NCI-H526 treated with DMSO at 0.1 percent for 48 hours (cell line): Measurements from ENCODE around the gene PLEKHN1.
A peak's percentile ranks its signal among the peaks of the same experiment; 100 is the strongest.

ENCODE experiments used
- DNase-seq: peaks from one replicate; lab custom pipeline; 2025; lab: John Stamatoyannopoulos, UW

PLEKHN1 gene

DNA sequence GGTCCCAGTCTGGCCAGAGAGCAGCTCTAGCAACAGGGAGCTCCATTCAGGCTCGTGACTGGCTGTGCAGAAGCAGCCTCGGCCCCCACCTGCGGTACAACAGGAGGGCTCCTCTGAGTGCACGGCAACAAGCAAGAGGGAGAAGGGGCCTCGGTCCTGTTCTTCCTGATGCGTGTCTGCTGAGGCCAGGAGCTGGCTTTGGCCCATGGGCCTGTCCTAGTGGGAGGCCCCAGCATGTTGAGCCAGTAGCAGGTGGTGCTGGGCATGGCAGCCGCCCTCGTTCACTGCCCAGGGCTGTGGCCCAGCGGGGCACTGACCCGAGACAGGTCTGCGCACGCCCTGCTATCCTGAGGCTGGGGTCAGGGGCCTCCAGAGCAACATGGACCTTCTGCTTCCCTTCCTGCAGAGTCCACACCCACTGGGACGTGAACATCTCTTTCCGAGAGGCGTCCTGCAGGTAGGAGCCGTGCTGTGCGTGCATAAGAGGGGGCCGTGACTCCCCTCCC, 35.6 kb upstream of the PLEKHN1 start:
- DNase-seq: no peak

GRCh38 chr1:931380-932172, 34.7 kb upstream of the PLEKHN1 start:
- DNase-seq: no peak

DNA sequence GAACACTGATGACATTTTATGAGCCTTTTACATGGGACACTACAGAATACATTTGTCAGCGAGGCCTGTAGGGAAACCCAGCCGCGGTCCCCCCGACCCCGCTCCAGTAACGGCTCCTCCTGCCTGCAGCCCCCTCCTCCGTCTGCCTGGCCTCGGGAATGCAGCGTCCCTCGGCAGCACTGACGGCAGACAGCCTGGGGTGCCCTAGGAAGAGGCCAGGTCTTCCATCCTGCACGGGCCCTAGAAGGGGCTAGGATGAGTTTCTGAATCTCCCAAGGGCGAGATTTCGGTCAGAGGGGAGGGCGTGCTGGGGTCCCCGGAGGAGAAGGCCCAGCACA, 34.1 kb upstream of the PLEKHN1 start:
- DNase-seq: no peak

- DNase-seq: no peak
Observed at GRCh38 chr1:932776-933602, 33.3 kb upstream of the PLEKHN1 start.

- no peak for DNase-seq
Observed at GRCh38 chr1:933603-933940, 32.7 kb upstream of the PLEKHN1 start.

DNA sequence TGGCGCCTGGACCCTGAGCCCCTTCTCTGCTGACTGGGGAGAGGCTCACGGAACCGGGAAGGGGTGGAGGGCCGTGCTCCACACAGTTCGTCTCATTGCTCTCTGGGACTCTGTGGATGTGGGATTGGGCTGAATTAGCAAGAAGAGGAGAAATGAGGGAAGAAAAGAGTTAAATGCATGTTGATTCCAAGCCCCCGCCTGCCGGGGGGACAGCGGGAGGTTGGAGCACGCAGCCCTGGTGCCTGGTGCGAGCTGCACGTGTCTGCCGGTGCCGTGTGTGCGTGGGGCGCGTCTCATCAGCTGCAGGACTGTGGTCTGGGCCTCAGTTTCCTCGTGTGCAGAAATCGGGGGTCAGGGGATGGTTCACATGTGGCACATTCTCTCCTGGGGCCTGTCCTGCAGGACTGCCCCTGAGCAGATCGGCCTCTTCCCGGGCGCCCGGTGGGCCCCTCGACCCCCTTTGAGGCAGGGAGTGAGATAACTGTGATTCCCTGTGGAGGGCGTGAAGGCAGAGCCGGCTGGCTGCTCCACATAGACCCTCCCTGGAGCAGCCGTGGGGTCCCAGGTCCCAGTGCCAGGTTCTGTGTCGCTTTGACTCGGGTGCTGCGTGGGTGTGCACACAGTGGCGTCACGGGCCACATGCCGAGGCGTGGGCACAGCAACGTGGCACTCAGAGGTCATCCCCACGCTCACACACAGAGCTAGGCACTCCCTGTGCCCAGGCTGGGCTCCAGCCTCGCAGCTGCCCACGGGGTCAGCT, 31.1 kb upstream of the PLEKHN1 start:
- no peak for DNase-seq

DNA sequence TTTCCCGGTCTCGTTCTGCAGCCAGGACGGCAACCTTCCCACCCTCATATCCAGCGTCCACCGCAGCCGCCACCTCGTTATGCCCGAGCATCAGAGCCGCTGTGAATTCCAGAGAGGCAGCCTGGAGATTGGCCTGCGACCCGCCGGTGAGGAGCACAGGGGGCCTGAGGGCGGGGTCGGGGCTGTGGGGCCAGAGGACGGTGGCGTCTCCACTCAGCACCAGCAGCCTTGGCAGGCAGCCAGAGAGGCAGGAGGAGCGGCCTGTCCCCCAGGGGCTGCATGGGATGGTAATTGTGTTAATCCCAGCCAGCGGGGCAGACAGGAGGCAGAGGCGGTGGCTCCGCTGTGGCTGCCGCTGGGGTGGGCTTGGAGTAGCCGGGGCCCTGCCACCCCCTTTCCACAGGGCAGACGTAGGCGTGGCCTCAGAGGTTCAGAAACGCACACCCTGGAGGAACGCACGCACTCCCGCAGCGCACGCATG, 30.5 kb upstream of the PLEKHN1 start:
- peak; percentile 24 for DNase-seq

DNA sequence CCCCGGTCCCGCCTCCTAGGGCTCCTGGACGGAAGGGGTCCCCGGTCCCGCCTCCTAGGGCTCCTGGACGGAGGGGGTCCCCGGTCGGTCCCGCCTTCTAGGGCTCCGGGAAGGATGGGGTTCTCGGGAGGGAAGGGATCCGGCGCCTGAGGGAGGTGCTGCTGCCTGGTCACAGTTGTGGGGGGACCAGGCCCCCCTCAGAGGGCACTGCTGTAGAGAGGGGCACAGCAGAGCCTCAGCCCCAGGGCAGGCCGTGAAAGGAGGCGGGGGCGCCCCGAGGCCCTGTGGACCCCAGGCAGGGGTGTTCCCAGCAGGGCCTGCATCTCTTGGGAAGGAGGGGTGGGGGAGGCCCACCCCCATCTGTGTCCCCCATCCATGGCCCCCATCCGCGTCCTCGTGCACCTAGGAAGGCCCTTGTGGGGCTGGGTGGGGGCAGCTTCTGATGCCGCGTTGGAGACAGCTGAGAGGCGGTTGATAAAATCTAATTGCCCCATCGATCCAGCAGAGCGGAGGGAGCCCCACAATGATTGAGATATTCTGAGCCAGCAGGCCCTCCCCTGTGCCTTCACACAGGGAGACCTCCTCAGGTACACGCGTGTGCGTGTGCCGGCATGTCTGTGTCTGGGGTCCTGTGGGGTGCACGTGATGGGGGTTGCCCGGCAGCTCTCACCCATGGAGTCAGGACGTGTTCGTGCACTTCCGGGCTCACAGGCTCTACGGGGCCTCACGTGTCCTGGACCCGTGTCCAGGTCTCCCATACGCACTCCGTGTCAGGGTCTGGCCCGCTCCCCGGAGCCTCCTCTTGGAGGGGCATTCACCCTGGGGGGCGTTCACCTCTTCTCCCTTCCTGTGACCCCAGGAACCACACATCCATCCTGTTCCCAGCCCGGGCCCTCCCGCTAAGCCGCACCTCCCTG, 29.7 kb upstream of the PLEKHN1 start:
- DNase-seq: no peak

DNA sequence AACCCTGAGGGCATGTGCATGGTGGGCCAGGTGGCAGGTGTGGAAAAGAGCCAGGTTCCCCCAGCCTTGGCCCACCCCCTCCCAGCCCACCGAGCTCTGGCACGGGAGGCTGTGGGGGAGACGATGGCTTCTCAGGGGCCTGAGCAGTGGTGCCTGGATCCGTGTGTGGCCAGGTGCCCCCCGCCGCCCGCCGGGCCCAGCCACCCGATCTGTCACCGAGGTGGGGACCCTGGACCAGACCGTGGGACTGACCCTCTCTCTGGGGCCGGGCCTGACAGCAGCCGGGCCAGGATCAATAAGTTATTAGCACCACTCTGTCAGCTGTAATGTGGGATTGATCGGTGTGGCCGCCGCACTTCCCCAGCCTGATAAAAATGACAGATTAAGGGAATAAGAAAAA, 28.8 kb upstream of the PLEKHN1 start:
- DNase-seq: no peak

DNA sequence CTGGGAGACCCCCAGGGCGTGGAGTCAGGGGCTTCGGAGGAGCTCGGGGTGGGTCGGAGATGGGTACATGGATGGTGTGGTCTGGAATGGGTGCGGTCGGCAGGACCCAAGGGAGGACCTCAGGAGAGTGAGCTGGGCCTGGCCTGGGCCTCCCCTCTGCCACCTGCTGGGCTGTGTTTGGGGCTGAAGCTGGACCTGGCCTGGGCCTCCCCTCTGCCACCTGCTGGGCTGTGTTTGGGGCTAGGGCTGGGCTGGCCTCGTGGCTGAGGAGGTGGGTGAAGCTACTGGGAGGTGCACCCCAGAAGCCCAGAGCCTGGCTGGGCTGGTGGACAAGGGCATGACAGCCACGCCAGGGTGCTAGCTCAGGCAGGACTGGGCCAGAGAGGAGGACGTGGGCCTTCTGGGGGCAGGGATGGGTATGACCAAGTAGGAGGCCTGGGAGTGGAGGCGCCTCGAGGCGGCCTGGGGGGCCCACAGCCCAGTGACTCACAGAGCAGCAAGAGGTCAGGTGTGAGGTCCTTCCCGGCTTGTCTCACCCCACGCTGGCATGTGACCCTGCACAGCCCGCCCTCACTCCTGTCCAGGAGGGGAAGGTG, 28.1 kb upstream of the PLEKHN1 start:
- DNase-seq: no peak

- DNase-seq: no peak
Observed at GRCh38 chr1:938711-939489, 27.4 kb upstream of the PLEKHN1 start.

- no peak for DNase-seq
Observed at GRCh38 chr1:939511-940106, 26.7 kb upstream of the PLEKHN1 start.

GRCh38 chr1:940107-941014, 25.9 kb upstream of the PLEKHN1 start:
- peak; percentile 57 for DNase-seq

DNA sequence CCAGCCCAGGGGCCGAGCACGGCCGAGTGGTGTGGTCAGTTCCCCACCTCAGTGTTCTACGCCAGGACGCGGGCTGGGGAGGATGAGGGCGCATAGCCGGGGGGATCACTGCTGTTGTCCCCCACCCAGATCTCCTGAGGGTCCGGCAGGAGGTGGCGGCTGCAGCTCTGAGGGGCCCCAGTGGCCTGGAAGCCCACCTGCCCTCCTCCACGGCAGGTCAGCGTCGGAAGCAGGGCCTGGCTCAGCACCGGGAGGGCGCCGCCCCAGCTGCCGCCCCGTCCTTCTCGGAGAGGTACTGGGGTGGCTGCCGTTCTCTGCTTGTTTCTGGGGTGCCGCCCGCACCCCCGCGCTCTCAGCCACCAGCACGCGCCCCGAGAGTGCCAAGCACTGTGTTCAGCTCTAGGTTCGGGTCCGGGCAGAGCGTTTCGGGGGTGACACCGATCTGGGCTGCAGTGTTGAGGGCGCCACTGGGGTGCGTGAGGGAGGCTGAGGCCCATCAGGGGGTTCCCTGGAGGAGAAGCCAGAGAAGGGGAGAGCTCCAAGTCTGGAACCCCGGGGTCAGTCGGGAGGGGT, 25.2 kb upstream of the PLEKHN1 start:
- DNase-seq: no peak

DNA sequence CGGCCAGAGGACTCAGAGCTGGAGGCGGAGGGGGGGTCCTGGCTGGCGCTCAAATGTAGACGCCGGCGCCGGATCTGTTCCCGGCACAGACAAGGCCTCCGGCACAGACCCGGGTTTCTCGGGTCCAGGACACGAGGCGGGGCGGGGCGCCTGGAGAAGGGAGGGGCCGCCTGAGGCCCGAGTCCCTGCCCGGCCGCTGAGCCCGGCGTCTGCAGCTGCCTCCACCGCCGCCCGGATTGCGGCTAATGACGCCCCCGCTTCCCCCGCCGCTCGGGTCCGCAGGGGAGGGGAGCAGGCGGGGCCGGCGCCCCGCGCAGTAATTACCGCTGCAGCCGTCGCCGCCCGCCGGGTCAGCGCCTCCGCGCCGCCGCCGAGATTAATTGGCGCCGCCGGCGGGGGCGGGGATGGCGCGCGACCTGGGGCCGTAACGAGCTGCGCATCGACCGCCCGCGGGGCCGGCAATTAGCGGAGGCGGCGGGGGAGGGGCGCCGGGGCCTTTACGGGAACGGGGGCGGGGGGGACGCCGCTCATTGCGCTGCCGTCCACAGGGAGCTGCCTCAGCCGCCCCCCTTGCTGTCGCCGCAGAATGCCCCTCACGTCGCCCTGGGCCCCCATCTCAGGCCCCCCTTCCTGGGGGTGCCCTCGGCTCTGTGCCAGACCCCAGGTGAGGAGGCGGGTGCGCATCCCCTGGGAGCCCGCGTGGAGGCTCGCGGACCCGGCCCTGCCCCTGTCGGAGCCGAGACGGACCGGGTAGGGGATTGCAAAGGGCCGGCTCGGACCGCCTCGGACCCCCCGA, 24.5 kb upstream of the PLEKHN1 start:
- peak; percentile 75 for DNase-seq

DNA sequence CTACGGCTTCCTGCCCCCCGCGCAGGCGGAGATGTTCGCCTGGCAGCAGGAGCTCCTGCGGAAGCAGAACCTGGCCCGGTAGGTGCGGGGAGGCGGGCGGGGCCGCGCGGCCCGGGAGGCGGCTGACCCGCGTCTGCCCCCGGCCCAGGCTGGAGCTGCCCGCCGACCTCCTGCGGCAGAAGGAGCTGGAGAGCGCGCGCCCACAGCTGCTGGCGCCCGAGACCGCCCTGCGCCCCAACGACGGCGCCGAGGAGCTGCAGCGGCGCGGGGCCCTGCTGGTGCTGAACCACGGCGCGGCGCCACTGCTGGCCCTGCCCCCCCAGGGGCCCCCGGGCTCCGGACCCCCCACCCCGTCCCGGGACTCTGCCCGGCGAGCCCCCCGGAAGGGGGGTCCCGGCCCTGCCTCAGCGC, 23.9 kb upstream of the PLEKHN1 start:
- DNase-seq: no peak

GRCh38 chr1:942864-943533, 23.3 kb upstream of the PLEKHN1 start:
- no peak for DNase-seq
